GM12801 (cell line): ENCODE measurements around the gene MAML2.

ENCODE experiments used
- TF ChIP-seq, protein P1 (sequence below): IDR thresholded peaks from one replicate; pipeline ENCODE4 v1.5.1; 2011; ENCODE audit warnings: control low read depth; ENCODE audit not compliant: insufficient read length; ENCODE audit errors: extremely low read depth

Gene MAML2

DNA sequence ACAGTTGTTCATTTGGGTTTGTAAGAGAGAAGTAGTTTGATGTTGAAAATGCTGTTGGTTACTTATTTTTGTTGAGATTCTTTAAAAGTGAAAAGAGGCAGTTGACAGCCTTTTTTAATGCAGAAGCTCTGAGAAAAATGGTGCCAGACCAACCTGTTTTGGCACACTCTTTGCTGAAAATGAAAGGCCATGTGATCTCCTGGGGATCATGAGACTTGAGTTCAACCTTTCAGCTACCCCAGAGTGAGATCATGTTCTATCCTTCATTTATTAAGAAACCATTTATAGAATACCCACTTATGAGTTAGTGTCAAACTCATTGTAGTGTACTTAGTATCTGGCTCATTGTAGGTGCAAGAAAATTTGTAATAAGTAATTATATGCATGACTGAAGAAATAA is 196.2 kb downstream of the MAML2 start:
- TF ChIP-seq, protein P1, sequence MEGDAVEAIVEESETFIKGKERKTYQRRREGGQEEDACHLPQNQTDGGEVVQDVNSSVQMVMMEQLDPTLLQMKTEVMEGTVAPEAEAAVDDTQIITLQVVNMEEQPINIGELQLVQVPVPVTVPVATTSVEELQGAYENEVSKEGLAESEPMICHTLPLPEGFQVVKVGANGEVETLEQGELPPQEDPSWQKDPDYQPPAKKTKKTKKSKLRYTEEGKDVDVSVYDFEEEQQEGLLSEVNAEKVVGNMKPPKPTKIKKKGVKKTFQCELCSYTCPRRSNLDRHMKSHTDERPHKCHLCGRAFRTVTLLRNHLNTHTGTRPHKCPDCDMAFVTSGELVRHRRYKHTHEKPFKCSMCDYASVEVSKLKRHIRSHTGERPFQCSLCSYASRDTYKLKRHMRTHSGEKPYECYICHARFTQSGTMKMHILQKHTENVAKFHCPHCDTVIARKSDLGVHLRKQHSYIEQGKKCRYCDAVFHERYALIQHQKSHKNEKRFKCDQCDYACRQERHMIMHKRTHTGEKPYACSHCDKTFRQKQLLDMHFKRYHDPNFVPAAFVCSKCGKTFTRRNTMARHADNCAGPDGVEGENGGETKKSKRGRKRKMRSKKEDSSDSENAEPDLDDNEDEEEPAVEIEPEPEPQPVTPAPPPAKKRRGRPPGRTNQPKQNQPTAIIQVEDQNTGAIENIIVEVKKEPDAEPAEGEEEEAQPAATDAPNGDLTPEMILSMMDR: no peak

- TF ChIP-seq, protein P1: no peak
Measured at GRCh38 chr11:96145163-96145585, 197.8 kb downstream of the MAML2 start.

DNA sequence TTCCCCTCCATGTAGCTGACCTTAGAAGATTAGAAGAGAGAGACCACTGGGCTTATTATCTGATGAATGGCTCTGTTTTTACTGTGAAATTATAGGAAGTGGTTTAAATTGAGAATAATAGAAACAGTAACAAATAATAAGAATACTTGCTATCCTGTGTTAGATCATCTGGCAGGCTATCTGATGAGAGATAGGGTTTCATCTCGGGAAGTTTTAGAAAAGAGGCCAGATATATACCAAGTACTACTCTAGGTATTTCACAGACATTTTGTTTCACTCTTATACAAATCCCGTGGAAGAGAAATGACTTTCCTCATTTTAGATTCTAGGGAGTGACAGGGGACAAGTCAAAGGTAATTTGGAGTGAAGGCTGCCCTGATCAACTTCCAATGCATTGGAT is 198.4 kb downstream of the MAML2 start:
- TF ChIP-seq, protein P1: no peak

DNA sequence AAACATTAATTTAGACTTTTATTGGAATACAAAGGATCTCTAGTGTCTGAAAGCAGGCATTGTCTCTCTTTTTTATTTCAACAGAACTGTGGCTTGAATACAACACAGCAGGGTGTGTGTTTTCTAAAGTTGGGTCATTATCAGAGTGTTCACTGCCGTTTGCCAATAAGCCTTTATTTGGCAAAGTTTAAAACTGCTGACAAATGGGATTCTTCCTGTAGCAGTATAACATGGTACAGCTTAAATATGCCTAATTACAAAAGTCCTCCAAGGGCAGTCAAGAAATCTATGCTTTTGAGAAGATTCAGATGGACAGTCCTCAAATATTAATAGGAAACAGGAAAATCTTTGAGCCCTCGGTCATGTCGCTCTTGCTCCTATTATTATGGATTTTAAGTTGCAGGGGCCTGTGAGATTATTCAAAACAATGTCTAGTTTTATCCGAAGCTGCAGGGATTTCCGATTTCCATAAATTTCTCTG is 199.9 kb downstream of the MAML2 start:
- TF ChIP-seq, protein P1: no peak

DNA sequence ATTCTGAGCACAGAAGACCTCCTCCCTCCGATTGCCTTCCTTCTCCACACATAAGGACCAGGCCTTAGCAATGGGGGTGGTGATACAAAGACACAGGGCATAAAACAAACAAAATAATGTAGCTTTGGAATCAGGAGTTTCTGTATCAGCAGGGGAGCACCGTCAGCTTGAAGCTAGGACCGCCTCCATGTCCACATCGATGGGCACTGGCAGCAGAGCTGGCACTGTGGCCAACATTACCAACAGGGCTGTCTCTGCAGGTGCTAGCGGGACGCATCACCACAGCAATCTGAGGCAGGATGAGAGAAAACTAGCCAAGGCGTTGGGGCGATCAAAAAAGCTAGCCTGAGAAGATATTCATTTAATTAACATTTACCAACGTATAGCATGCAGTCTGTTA is 201.4 kb downstream of the MAML2 start:
- TF ChIP-seq, protein P1: no peak

- TF ChIP-seq, protein P1: no peak
Measured at GRCh38 chr11:96139691-96140090, 203.3 kb downstream of the MAML2 start.

DNA sequence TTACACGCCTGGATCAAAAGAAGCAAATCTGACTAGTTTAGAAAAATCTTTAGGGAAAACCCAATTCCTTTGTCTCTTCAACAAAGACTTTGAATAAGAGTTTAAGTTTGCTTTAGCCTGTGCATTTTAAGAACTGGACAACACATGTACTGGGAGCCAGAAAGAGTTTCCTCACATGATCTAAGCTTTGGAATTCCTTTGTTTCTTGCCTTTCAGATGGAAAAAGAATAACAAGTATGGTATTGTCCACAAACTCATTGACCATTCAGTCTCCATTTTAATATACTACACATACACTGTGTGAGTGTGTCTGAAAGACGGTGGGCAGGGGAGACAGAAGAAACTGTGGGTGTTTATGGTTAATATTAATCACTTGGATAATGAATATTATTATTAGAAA is 205.6 kb downstream of the MAML2 start:
- TF ChIP-seq, protein P1: no peak

- TF ChIP-seq, protein P1: no peak
Measured at GRCh38 chr11:96136613-96137298, 206.2 kb downstream of the MAML2 start.
